PFSK-1 (cell line): Measurements from ENCODE around the gene LCT.

Experiments
- POLR2AphosphoS5 ChIP-seq: IDR thresholded peaks from 2 replicates; pipeline ENCODE4 v1.6.1; 2012; ENCODE audit warnings: low read depth, mild to moderate bottlenecking, control low read depth, low read length, moderate library complexity
- REST ChIP-seq, 2 experiments: IDR thresholded peaks; 2 replicates each; pipeline versions ENCODE4 v1.6.1 to v1.8.0; 2011 to 2012; ENCODE audit warnings: low read depth in 2 of 2, low read length in 2 of 2, control low read depth in 1 of 2, inconsistent platforms in 1 of 2, mild to moderate bottlenecking in 1 of 2, moderate library complexity in 1 of 2; ENCODE audit not compliant: insufficient read depth in 1 of 2

- TF ChIP-seq POLR2AphosphoS5 (no peak), REST (IDR thresholded peaks at IDR 0.05; ENCODE audit: insufficient read depth in 1 of 2, low read depth in 2 of 2, low read length in 2 of 2) (no peak)
Measured at GRCh38 chr2:135870571-135870970, 33.6 kb upstream of the LCT start.
